GM12892 (cell line): ENCODE data around the gene NGFR.

Experiments
- POLR2A ChIP-seq: IDR thresholded peaks from 2 replicates; pipeline ENCODE4 v1.6.1; 2011; ENCODE audit warnings: low read depth, low read length, control low read depth
- TAF1 ChIP-seq: IDR thresholded peaks from 2 replicates; pipeline ENCODE4 v1.6.1; 2011; ENCODE audit warnings: low read depth, mild to moderate bottlenecking, control low read depth, low read length, borderline replicate concordance

GRCh38 chr17:49504369-49504768 lies 9.3 kb downstream of the NGFR start:
- no peak for TF ChIP-seq POLR2A
- TF ChIP-seq TAF1 = no peak
